Measurements from ENCODE around the gene SOX14.

The SOX14 gene

DNA sequence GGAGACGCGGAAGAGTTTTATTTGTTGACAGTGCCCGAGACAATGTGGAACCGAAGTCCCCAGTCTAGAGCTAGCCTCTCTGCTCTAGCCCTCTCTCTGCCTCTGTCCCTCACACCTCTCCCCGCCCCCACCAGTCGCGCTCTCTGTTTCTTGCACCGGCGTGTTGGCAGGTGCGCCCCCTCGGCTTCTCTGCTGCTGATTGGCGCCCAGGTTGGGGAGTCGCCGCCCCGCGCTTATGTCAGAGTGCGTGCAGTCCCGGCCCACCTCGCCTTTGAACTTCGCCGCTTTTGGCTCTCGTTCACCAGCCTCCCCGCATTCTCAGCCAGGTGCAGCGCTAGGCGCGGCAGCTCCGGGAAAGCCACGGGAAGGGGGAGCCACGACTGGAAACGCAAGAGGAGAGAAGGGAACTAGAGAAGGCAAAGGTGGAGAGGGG lies at the start of gene SOX14:
TSS of gene SOX14 (plus strand) at position 315 of the 433 bp plus-strand sequence. CDS start 470 bp downstream, outside the sequence.
- FAIRE-seq = no peak

DNA sequence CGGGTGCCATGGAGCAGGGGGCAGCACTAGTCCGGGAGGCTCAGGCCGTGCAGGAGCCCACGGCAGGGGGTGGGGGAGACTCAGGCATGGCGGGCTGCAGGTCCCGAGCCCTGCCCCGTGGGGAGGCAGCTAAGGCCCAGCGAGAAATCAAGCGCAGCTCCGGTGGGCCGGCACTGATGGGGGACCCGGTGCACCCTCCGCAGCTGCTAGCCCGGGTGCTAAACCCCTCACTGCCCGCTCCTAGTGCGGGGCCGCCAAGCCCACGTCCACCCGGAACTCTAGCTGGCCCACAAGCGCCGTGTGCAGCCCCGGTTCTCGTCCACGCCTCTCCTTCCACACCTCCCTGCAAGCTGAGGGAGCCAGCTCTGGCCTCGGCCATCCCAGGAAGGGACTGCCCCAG lies 49.6 kb upstream of the SOX14 start:
- FAIRE-seq = no peak

DNA sequence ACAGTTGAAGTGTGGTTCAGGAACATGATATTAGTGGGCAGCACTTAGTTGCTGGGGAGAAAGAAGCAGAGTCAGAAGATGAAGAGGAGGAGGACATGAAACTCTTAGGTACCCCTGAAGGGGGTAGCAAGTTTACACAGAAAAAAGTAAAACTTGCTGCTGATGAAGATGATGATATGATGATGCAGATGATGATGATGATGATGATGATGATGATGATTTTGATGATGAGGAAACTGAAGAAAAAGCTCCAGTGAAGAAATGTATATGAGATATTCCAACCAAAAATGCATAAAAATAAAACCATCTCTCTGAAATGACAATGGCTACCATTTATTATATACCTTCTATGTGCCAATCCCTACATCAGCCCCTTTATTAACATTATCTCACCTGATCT lies 39.9 kb upstream of the SOX14 start:
- no peak for FAIRE-seq

DNA sequence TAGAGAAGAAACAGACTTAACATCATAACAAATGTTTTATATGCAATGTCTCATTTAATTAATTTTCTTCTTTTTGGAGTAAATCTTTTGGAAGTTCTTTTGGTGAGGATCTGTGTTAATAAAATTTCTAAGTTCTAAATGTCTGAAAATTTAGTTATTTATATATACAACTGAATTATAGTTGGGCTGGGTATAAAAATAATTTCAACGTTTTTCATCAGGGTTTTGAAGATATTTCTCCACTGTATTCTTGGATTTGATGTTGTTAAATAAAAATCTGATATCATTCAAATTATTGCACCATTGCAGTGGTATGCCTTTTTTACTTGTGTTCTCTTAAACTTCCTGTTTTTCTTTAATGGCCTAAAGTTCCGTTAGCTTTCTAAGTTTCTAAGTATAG lies 26.9 kb upstream of the SOX14 start:
- no peak for FAIRE-seq

DNA sequence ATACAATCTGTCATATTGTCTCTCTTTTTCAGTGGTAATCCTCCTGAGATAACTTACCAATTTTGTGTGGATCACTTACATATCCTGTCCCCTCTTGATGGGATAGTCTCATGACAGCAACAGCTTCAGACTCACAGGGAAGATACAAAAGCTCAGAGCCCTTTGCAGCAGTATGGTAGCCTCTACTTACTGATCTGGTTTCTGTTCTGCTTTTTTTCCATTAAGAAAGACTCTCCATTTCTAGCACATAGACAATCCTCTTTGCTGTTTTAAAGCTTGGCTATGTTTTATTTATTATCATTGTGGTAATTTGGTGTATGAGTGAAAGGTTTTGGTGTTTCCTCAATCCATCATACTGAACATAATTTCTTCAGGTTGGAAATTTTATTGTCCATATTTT lies 25.4 kb upstream of the SOX14 start:
- FAIRE-seq = no peak

DNA sequence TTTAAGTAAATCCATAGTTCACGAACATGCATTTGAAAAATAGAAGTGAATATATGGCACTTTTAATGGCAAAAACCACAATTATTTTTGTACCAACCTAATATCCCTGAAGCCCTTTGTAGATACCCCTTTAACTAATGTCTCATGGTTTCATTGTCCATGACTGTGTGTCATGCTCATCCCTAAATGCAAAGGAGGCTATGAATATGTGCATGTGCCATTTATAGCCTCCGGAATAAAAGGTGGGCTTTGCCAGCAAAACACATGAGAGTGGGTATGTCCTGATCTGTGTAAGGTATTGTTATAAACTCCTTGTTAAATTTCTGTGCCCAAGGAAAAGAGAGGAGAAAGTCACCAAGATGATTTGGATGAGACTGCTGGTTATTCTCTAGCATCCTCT lies 20.5 kb upstream of the SOX14 start:
- FAIRE-seq = no peak

DNA sequence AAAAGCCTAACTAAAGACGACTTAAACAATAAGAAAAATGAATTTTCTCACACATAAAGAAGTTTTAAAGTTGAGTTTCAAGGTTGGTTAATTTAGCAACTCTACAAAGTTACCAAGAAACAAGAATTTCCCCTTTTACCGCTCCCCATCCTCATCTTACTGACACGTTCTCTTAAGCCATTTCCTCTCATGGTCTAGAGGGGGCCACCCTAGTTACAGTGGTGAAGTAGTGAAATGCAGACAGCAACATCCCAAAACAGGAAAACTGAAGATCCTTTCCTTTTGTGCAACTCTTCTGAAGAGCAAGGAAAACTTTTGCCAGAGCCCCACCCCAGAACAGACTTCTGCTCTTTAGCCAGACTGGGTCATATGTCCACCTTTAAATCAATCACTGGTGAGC lies 17.3 kb upstream of the SOX14 start:
- FAIRE-seq = no peak

DNA sequence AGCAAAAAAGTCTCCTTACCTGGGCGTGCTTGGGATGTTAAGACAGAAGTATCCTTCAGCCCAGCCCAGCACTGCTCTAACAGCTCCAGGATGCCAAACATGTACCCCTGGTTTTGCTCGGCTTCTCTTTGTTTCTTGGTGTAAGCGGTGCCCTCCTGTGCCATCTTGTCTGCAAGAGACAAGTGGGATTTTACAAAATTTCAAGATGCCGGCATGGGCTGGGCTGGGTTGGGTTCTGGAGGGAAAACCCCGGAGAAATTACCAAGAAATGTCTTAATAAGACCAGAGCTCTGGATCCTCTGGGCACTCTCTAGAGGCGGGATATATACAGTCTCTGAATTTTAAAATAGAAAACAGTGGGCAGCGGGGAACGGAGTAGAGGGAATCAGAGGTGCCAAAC lies 4.6 kb upstream of the SOX14 start:
- no peak for FAIRE-seq

DNA sequence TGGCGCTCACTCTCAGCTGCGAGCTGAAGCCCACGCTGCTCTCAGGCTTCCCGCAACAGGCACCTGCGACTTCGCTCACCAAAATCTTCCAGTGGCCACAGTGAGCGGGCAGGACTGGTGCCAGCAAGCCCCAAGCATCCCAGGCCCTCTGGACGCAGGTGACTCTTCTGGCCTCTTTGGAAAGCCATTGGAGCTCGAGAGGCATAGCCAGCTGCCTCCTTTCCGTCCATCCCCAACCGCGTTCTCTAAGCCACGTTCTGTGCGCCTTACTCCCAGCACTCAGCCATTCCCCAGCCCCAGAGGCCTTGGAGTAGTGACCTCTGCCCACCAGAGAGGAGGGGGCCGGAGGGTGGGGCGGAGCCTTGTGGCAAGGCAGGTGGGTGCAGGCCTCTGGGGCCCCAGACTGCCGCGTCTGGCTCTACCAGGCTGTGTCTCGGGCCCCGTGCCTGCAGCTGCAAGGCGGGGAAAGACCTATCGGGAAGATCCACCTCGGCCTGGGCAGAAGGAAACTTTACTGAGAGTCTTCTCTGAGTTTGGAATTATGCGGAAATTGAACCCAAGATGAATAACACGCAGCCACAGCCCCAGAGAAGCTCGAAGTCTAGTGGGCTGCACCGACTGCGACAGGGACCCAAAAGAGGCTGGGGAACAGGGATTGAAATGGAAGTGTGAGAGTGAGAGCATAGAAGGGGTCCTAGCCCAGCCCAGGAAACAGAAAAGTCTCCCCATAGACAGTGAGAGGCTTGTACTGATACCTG lies 3.6 kb upstream of the SOX14 start:
- no peak for FAIRE-seq

DNA sequence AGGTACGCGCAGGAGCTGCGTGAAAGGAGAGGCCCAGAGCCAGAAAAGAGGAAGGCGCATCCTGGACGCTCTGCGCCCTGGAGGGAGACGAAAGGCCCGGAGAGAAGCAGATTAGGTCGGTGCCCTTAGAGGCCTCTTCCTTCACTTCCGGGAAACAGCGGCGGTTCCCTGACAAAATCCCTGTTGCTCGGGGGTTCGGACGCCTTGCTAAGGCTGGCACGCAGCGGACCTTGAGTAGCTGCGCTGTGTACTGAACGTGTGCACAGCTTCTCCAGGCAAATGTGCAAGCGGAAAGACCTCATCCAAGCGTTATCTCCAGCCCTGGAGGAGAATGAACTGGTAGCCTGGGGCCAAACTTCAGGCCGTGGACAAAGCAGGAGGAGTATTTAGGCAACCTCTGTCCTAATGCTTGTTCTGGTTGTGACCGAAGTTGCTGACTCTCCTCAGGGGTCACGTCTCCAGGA lies 3.0 kb upstream of the SOX14 start:
- FAIRE-seq = no peak

DNA sequence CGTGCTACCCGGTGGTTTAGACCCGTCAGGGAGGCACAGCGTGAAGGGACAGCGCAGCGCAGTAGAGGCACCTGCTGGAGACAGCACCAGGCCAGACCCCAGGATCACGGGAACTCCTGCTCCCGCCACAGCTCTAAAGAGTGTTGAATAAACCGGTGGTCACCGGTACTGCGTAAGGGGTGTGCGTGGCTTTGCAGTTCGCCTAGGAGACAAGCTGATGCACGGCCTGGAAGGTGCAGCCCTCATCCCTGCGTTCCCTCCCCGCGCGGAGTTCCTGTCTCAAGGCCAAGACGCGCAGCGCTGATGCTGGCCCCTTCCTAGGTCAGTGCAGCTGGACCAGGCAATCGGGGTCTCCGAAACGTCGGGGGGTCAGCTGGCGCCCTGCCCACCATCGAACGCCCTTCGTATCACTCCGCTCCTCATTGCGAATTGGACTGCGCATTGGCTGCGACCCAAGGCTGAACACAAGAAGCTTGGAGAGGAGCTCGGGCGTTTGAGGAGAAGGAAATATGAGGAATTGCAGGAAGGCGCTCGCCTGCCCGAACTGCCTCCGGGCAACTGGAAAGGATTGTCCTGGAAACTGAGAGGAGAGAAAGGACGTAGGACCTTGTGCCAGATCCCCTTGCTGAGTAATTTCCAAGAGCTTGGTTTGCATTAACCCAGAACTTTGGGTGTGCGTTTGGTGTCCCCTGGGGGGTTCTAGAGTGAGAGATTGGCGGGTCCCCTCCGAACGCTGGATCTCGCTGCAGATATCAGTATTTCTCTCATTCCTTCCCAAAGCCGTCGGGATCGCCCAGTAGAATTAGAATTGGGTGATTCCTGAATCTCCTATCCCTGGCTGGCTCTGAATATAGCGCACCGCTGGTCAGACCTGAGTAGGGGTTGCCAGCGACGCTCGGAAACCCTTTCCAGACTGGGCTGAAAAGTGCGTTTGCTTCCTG lies 2.3 kb upstream of the SOX14 start:
- FAIRE-seq = no peak

DNA sequence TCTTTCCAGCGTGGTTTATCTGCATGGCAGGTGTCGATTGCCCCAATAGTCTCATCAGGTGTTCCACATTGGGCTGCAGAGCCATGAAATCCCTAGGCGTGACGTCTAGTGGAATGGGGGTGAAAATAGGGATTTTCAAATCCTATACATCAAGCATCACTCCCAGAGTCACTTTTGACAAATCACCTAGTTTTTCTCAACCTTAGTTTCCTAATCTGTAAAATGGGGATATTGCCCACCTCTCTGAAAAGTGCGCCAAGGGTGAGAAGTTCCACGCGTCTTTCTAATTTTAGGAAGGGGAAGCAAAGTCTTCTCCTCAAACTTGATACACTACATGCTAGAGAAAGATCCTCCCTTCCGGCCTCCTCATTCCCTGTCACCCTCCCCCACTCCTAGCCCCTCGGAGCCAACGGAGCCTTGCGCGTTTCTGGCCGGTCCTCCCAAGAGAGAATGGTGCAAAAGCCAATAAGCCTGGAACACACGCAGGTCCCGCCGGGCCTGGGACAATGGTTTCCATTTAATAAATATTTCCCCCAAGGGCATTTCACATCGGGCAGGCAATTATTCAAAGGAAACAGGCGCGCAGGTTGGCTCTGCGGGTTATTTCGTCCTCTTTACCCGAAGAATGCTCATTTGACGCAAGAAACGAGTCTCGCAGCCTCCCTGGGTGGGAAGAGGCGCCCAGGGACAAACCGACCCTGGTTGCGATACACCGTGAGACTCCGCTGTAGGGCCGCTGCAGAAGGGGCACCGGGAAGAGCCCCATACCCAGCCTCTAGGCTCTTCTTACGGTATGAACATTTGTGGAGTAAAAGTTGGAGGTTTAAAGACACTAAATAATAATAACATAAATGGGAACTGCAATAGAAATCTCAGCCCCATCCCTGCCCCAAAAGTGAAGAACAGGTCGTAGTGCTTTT lies 1.2 kb upstream of the SOX14 start:
- FAIRE-seq = no peak

DNA sequence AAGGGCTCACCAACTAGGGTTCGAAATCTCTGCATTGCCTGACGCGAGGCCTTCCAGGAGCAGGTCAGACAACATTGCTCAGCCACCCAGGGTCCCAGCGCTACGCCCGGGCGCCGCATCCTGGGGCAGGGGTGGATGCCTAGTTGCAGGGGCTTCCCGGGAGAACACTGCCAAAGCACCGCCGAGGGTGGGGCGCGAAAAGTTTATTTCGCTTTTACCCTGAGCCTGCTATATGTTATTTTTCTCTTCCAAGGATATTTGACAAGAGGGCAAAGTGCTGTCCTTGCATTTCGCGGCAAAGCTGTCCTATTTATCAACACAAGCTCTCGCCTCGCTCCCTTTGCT lies 549 bp upstream of the SOX14 start:
- no peak for FAIRE-seq

DNA sequence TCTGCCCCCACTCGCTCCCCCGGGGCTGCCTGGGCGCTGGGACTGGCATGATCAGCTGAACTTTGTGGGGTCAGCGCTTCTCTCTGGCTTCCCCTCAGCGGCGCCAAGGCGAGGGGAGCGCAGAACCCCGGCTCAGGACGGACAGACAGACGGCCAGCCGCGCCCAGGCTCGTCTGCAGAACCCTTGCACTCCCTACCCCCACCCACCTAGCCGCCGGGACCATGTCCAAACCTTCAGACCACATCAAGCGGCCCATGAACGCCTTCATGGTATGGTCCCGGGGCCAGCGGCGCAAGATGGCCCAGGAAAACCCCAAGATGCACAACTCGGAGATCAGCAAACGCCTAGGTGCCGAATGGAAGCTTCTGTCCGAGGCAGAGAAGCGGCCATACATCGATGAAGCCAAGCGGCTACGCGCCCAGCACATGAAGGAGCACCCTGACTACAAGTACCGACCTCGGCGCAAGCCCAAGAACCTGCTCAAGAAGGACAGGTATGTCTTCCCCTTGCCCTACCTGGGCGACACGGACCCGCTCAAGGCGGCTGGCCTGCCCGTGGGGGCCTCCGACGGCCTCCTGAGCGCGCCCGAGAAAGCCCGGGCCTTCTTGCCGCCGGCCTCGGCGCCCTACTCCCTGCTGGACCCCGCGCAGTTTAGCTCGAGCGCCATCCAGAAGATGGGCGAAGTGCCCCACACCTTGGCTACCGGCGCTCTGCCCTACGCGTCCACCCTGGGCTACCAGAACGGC lies 621 bp downstream of the SOX14 start:
- no peak for FAIRE-seq

DNA sequence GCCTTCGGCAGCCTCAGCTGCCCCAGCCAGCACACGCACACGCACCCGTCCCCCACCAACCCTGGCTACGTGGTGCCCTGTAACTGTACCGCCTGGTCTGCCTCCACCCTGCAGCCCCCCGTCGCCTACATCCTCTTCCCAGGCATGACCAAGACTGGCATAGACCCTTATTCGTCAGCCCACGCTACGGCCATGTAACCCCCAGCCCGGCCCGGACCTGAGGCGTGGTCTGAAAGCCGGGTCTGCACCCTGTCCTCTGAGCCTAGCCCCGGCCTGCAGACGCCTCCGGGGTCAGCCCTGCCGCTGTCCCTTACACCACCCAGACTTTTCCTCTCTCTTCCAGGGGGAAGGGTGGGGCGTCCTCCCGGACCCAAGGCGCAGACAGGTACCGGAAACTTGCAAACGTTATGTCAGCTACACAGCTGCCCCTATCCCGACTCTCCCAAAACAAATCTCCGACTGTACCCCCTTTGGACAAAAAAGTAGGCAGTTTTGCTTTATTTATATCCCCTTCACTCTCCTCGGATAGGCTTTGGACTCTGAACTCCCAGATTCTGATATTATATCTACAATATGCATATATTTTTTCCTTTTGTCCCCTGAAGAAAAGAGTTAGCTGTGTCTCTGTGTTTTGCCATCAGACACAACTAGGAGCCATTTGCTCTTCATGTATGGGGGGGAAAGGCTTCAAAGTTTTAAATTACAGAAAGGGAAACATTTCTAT lies 1.4 kb downstream of the SOX14 start:
- no peak for FAIRE-seq

DNA sequence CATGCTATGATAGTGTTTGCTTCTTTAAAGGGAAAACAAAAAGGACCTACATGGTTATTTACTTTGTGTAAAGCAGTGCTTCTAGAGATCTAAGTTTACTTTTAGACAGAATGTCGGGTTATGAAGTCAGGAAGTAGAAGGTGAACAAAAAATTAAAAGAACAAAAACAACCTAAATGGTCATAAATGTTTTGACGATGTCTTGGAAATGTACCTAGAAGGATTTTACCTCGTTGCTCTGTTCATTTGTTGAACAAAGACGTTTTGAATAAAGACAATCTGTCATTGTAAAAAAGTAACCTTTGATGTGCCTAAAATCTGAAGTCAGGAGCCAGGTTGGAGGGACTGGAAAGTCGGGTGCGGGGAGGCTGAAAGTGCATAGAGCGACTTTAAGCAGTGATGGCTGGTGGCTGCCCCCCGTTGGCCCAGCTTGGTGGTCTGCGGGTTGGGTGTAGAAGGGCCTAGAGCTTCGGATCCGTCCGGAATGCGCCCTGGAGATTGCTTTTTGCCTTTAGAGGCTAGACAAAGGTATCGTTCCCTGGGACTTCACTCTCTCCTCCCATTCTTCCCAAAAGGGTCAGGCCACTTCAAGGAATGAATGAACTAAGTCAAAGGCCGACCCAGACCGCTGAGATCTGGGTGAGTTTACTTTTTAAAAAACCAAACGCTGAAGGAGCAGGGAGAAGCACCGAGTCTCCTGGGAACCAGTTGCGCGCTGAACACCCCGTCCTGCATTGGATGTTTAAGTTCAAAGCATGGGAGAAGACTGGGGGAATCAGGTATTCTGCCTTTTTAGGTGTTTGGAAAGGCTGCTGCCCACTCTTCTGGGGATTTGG lies 2.1 kb downstream of the SOX14 start:
- FAIRE-seq = no peak

DNA sequence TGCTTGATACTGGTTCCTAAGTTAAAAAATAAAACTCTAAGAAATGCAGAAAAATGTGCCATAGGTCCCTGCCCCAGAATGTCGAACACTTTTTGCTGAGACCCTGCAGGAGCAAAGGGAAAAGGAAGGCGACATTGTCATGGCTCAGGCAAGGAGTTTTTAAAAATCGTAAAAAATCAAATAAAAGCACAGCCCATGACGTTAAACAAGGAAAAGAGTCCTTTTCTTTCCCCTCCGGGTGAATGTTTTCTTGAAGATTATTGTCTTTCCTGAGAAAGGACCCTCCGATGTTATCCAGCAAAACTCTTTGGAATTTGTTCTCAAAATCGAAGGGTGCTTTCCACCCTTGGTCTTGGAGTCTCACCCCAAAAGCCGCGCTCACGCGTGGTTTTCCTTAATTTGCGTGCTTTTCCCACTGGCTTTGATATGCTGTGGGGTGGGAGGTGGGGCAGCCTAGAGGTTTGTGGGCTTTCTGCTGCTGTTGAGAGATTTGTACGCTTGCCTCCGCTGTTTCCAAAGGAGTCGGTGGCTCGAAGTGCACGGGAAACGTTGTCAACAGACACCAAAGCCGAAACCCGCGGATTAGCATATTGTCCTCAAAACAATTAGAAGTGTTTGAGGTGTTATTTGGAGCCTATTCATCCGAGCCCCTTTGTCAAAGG lies 2.9 kb downstream of the SOX14 start:
- no peak for FAIRE-seq

DNA sequence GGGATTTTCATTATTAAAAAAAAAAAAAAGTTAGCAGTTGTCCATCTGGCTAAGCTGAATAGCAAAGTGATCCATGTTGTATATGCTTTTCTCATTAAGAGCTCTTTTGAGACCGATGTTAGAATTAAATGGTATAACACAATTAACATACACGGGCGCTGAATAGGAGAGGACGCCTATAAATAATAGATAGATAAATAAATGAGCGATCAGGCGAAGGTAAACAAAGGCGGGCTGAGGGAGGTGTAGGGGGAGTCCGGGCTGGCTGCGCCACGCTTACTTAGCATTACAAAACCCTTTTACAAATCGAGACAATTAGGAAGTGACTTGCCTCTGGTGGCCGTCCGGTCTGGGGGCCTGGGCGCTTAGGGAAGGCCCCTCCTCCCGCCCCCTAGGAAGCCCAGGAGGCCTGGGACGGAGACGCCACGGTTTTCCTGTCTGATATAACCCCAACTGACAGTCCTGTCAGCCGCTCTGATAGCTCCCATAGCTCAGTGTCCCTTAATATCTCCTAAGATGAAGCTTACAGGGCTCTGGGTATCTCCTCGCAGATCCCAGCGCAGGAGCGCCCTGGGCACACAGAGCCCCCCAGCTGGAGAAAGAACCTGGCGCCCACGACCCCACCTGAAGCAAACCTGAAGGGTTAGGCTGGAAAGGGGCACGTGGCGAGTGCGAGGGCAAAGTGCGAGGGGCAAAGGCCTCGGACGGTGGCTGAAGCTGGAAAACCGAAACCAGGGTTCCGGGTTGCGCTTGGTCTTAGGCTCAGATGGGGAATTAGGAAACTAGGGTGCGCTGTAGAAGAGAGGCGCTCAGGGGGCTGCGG lies 3.6 kb downstream of the SOX14 start:
- FAIRE-seq = no peak

All from colon (tissue), 2 donors.